Panc1 (cell line): ENCODE results near the gene KCNAB2. TPM values are rescaled to one million over a fixed set of nuclear protein-coding genes. Genes with fewer than 3 reads are reported as not detected.

ENCODE experiments used
- ATAC-seq: fragments of 200-7000 bp; cut with Tn5 transposase; 2 replicates; pipeline ENCODE4 v1.9.1; 2020; ENCODE audit warnings: mild to moderate bottlenecking, moderate library complexity
- BruUV-seq: library from RNA; stranded (reverse); fragments of 400-500 nt; replicated peaks from 2 replicates; lab custom pipeline; 2021; lab: Mats Ljungman, UMichigan
- CTCF ChIA-PET: fragments of 300-600 bp; sonication (Branson Sonifier 250); formaldehyde crosslinking; loops from one replicate; lab custom pipeline; 2022; ENCODE audit warnings: antibody characterized with exemption; lab: Charles Lee
- POLR2A ChIA-PET: fragments of 300-600 bp; sonication (Branson Sonifier 250); formaldehyde crosslinking; loops from one replicate; lab custom pipeline; 2022; ENCODE audit warnings: antibody characterized with exemption; lab: Charles Lee
- DNase-seq: peaks from one replicate; pipeline ENCODE4 v3.0.0-alpha.2; 2010; ENCODE audit warnings: low read depth, low spot score
- H3K27ac ChIP-seq: 2 replicates; pipeline ENCODE4 v1.5.1; 2011; ENCODE audit warnings: mild to moderate bottlenecking, low read length, inconsistent platforms
- H3K27me3 ChIP-seq: fragments of 200-500 bp; sonication (Bioruptor generic); 2 replicates; pipeline ENCODE4 v1.6.0; 2014; ENCODE audit warnings: low read length, inconsistent platforms; ENCODE audit not compliant: control insufficient read depth, insufficient read depth
- H3K36me3 ChIP-seq: fragments of 200-500 bp; sonication (Bioruptor generic); 2 replicates; pipeline ENCODE4 v1.5.1; 2014; ENCODE audit warnings: inconsistent platforms, mild to moderate bottlenecking, low read length, moderate library complexity; ENCODE audit not compliant: control insufficient read depth, insufficient read depth
- H3K4me1 ChIP-seq: 2 replicates; pipeline ENCODE4 v1.5.1; 2011; ENCODE audit warnings: inconsistent platforms, mild to moderate bottlenecking, low read length, moderate library complexity; ENCODE audit not compliant: control insufficient read depth, insufficient read depth
- H3K4me3 ChIP-seq, 2 experiments: 2 replicates each; pipeline ENCODE4 v1.5.1; 2011 to 2012; ENCODE audit warnings: low read depth in 2 of 2, low read length in 2 of 2, mild to moderate bottlenecking in 2 of 2, inconsistent platforms in 1 of 2, moderate library complexity in 1 of 2
- H3K9me3 ChIP-seq: fragments of 200-500 bp; sonication (Bioruptor generic); 2 replicates; pipeline ENCODE4 v1.5.1; 2014; ENCODE audit warnings: low read depth, mild to moderate bottlenecking, inconsistent platforms, low read length, moderate library complexity; ENCODE audit not compliant: control insufficient read depth, insufficient read depth
- CTCF ChIP-seq: fragments of 450-650 bp; IDR thresholded peaks from 2 replicates; pipeline ENCODE4 v1.5.1; 2017; ENCODE audit warnings: mild to moderate bottlenecking
- POLR2AphosphoS5 ChIP-seq: IDR thresholded peaks from 2 replicates; pipeline ENCODE4 v1.6.1; 2012; ENCODE audit warnings: mild to moderate bottlenecking, low read depth, low read length, moderate library complexity
- REST ChIP-seq, 2 experiments: IDR thresholded peaks; 2 replicates each; pipeline ENCODE4 v1.6.1; 2011 to 2012; ENCODE audit warnings: low read depth in 2 of 2, control low read depth in 1 of 2, low read length in 1 of 2, mild to moderate bottlenecking in 1 of 2, moderate library complexity in 1 of 2; ENCODE audit not compliant: insufficient read depth in 1 of 2
- SIN3A ChIP-seq: IDR thresholded peaks from 2 replicates; pipeline ENCODE4 v1.6.1; 2012; ENCODE audit warnings: low read depth, mild to moderate bottlenecking, low read length, moderate library complexity, borderline replicate concordance; ENCODE audit not compliant: insufficient read depth
- TCF7L2 ChIP-seq: IDR thresholded peaks from 2 replicates; pipeline ENCODE4 v1.6.1; 2011; ENCODE audit warnings: mild to moderate bottlenecking, low read depth, low read length, inconsistent platforms
- in situ Hi-C: cut with HindIII; loops from 2 replicates; pipeline ENCODE4 v1.10.0; 2016; ENCODE audit warnings: low sequenced_read_pairs, low pct_unique_long_range_greater_than_20kb
- intact Hi-C: fragments of 100-400 bp; cut with micrococcal nuclease; formaldehyde crosslinking; loops from one replicate; pipeline ENCODE4 v1.10.0; 2022; ENCODE audit not compliant: unreplicated experiment
- total RNA-seq: library from RNA; stranded (reverse); gene quantifications from one replicate; pipeline ENCODE4 v1.2.1, GENCODE V29; 2021; ENCODE audit not compliant: unreplicated experiment

The KCNAB2 gene
- total RNA-seq, 1 experiment from 2014 or later = 27.6 TPM

- no TSS peak for BruUV-seq
- no peak overlapping the region for H3K27ac ChIP-seq
- ChIA-PET POLR2A (no interaction called here), CTCF (interaction anchor here (0.6 kb wide), 1 partner anchor 17 kb away, joined by 7 read pairs; no protein-coding TSS in a partner anchor)
- no peak overlapping the region for H3K4me3 ChIP-seq
- no peaks in the 10 kb centered on the region for H3K4me1 ChIP-seq
- H3K27me3 ChIP-seq = no peaks in the 10 kb centered on the region
- no peaks in the 10 kb centered on the region for H3K36me3 ChIP-seq
- peaks cover 14% of the 10 kb centered on the region for H3K9me3 ChIP-seq
- DNase-seq (no peak), ATAC-seq (no peak)
- intact Hi-C loops = no loop called here
- no peak for TF ChIP-seq SIN3A
- TF ChIP-seq TCF7L2 = no peak
- TF ChIP-seq CTCF = no peak
- in situ Hi-C loops = no loop called here
These were observed 75.3 kb downstream of the KCNAB2 start for GRCh38 chr1:6121021-6121421.

GRCh38 chr1:6121651-6122370, 76.1 kb downstream of the KCNAB2 start:
- DNase-seq (no peak), ATAC-seq (no peak)
- H3K4me3 ChIP-seq = no peak overlapping the region
- H3K36me3 ChIP-seq = no peaks in the 10 kb centered on the region
- TF ChIP-seq SIN3A (no peak), CTCF (no peak), POLR2AphosphoS5 (no peak), TCF7L2 (no peak), REST (IDR thresholded peaks at IDR 0.05; ENCODE audit: insufficient read depth in 1 of 2, low read depth in 2 of 2, low read length in 1 of 2) (no peak)
- no peak overlapping the region for H3K27ac ChIP-seq
- POLR2A ChIA-PET = no interaction called here
- in situ Hi-C loops = no loop called here
- intact Hi-C loops = no loop called here
- H3K27me3 ChIP-seq = no peaks in the 10 kb centered on the region
- H3K9me3 ChIP-seq = peaks cover 11% of the 10 kb centered on the region
- CTCF ChIA-PET = no interaction called here
- H3K4me1 ChIP-seq = no peaks in the 10 kb centered on the region
- TSS peak; percentile 44 for BruUV-seq
